GM21576 (cell line): Measurements from ENCODE around the gene SPINK9.

ENCODE experiments used
- ATAC-seq: cut with Tn5 transposase; IDR thresholded peaks from one replicate; pipeline ENCODE4 v1.9.1; 2021; ENCODE audit warnings: mild to moderate bottlenecking, moderate library complexity; ENCODE audit not compliant: unreplicated experiment

Gene SPINK9

GRCh38 chr5:148364343-148364742, 29.0 kb downstream of the SPINK9 start:
- no peak for ATAC-seq

GRCh38 chr5:148368299-148368698, 32.9 kb downstream of the SPINK9 start:
- ATAC-seq = no peak

GRCh38 chr5:148372166-148372725, 36.9 kb downstream of the SPINK9 start:
- ATAC-seq = no peak

GRCh38 chr5:148372893-148373292, 37.5 kb downstream of the SPINK9 start:
- no peak for ATAC-seq

GRCh38 chr5:148374690-148375360, 39.5 kb downstream of the SPINK9 start:
- ATAC-seq = peak; percentile 88

GRCh38 chr5:148376198-148376597, 40.8 kb downstream of the SPINK9 start:
- ATAC-seq = no peak

GRCh38 chr5:148378670-148379069, 43.3 kb downstream of the SPINK9 start:
- ATAC-seq = no peak

- ATAC-seq = no peak
Observed at GRCh38 chr5:148379340-148379739, 44.0 kb downstream of the SPINK9 start.

GRCh38 chr5:148381906-148382305, 46.5 kb downstream of the SPINK9 start:
- ATAC-seq = no peak

- no peak for ATAC-seq
Observed at GRCh38 chr5:148382961-148383360, 47.6 kb downstream of the SPINK9 start.

- peak; percentile 99 for ATAC-seq
Observed at GRCh38 chr5:148383564-148384379, 48.4 kb downstream of the SPINK9 start, which contains the start of gene FBXO38. FBXO38 (plus strand) TSS chr5:148383958; CDS start chr5:148394777, 10,819 bp downstream.

- peak; percentile 24 for ATAC-seq
Observed at GRCh38 chr5:148384380-148384737, 49.0 kb downstream of the SPINK9 start.

GRCh38 chr5:148385094-148385493, 49.7 kb downstream of the SPINK9 start:
- ATAC-seq = no peak

GRCh38 chr5:148386041-148386440, 50.7 kb downstream of the SPINK9 start:
- no peak for ATAC-seq

GRCh38 chr5:148387325-148387724, 52.0 kb downstream of the SPINK9 start:
- no peak for ATAC-seq

GRCh38 chr5:148388696-148389095, 53.3 kb downstream of the SPINK9 start:
- ATAC-seq = peak; percentile 37
